Hematopoietic multipotent progenitor cell (in vitro differentiated cells): Measurements from ENCODE around the gene PMM2. TPM values are rescaled to one million over a fixed set of nuclear protein-coding genes. Genes with fewer than 3 reads are reported as not detected.
A peak's percentile ranks its signal among the peaks of the same experiment; 100 is the strongest.
"Not testable (repeated sequence)": the region's sequence is repeated elsewhere in the genome, so short reads cannot be mapped to it uniquely, and the experiment has no call there.

Source experiments
- DNase-seq, 3 donors: peaks; one replicate each; pipeline ENCODE4 v3.0.0-alpha.2; 2011 to 2015; ENCODE audit warnings: low read depth in 2 of 3, low spot score in 2 of 3
- total RNA-seq: library from RNA; depleted of rRNA; stranded (reverse); fragments of >200 nt; gene quantifications from one replicate; pipeline ENCODE4 v1.2.3, GENCODE V29; 2012

The PMM2 gene
- total RNA-seq = 8.9 TPM

- peak; percentile 83 to 98 (median 96) for DNase-seq
Observed at GRCh38 chr16:8797364-8798173, at the start of gene PMM2, which contains the start of gene TMEM186. PMM2 (plus strand) TSS chr16:8797839; CDS start chr16:8797883, 44 bp downstream. TMEM186 (minus strand) TSS chr16:8797639; CDS start chr16:8797614, 25 bp downstream.

- DNase-seq = not testable (repeated sequence)
Observed at GRCh38 chr16:8748944-8749343, 48.7 kb upstream of the PMM2 start.

- DNase-seq = no peak
Observed at GRCh38 chr16:8751481-8752311, 45.9 kb upstream of the PMM2 start.

GRCh38 chr16:8752706-8753105, 44.9 kb upstream of the PMM2 start:
- no peak for DNase-seq

- DNase-seq = no peak
Observed at GRCh38 chr16:8753416-8754054, 44.1 kb upstream of the PMM2 start.

- no peak for DNase-seq
Observed at GRCh38 chr16:8756755-8757154, 40.9 kb upstream of the PMM2 start.

- no peak for DNase-seq
Observed at GRCh38 chr16:8758022-8758421, 39.6 kb upstream of the PMM2 start.

- DNase-seq = no peak
Observed at GRCh38 chr16:8760021-8760420, 37.6 kb upstream of the PMM2 start.

- DNase-seq = no peak
Observed at GRCh38 chr16:8761078-8761477, 36.6 kb upstream of the PMM2 start.

GRCh38 chr16:8762254-8762653, 35.4 kb upstream of the PMM2 start:
- DNase-seq = no peak

- no peak for DNase-seq
Observed at GRCh38 chr16:8763083-8763482, 34.6 kb upstream of the PMM2 start.

- DNase-seq = no peak
Observed at GRCh38 chr16:8763899-8764298, 33.7 kb upstream of the PMM2 start.

GRCh38 chr16:8764525-8765250, 33.0 kb upstream of the PMM2 start:
- DNase-seq = no peak

- DNase-seq = no peak
Observed at GRCh38 chr16:8767176-8767575, 30.5 kb upstream of the PMM2 start.

- DNase-seq = no peak
Observed at GRCh38 chr16:8768283-8768682, 29.4 kb upstream of the PMM2 start.

- no peak for DNase-seq
Observed at GRCh38 chr16:8768692-8769091, 28.9 kb upstream of the PMM2 start.

- DNase-seq = no peak
Observed at GRCh38 chr16:8773537-8773936, 24.1 kb upstream of the PMM2 start.

- no peak for DNase-seq
Observed at GRCh38 chr16:8774208-8774607, 23.4 kb upstream of the PMM2 start.

GRCh38 chr16:8775359-8775758, 22.3 kb upstream of the PMM2 start:
- no peak for DNase-seq

GRCh38 chr16:8776129-8776584, 21.5 kb upstream of the PMM2 start:
- no peak for DNase-seq
